ENCODE data around the gene ARHGEF26.
A peak's percentile ranks its signal among the peaks of the same experiment; 100 is the strongest.
"Not testable (repeated sequence)": the region's sequence is repeated elsewhere in the genome, so short reads cannot be mapped to it uniquely, and the experiment has no call there.

The ARHGEF26 gene

GRCh38 chr3:154120961-154121700, at the start of gene ARHGEF26:
Gene ARHGEF26 (plus strand): TSS chr3:154121390. CDS start chr3:154121993, 603 bp downstream.
- DNase-seq (ENCODE audit: low spot score) = peak; percentile 69

- DNase-seq (ENCODE audit: low spot score) = no peak
Measured at GRCh38 chr3:154074966-154075365, 46.2 kb upstream of the ARHGEF26 start.

GRCh38 chr3:154078672-154079071, 42.5 kb upstream of the ARHGEF26 start:
- DNase-seq (ENCODE audit: low spot score) = no peak

- no peak for DNase-seq (ENCODE audit: low spot score)
Measured at GRCh38 chr3:154081305-154081704, 39.9 kb upstream of the ARHGEF26 start.

GRCh38 chr3:154085071-154085470, 36.1 kb upstream of the ARHGEF26 start:
- DNase-seq (ENCODE audit: low spot score) = no peak

GRCh38 chr3:154085799-154086198, 35.4 kb upstream of the ARHGEF26 start:
- DNase-seq (ENCODE audit: low spot score) = no peak

- no peak for DNase-seq (ENCODE audit: low spot score)
Measured at GRCh38 chr3:154086286-154086685, 34.9 kb upstream of the ARHGEF26 start.

GRCh38 chr3:154087756-154088480, 33.3 kb upstream of the ARHGEF26 start:
- not testable (repeated sequence) for DNase-seq (ENCODE audit: low spot score)

- DNase-seq (ENCODE audit: low spot score) = no peak
Measured at GRCh38 chr3:154089421-154090420, 31.5 kb upstream of the ARHGEF26 start.

- DNase-seq (ENCODE audit: low spot score) = no peak
Measured at GRCh38 chr3:154094051-154094450, 27.1 kb upstream of the ARHGEF26 start.

GRCh38 chr3:154095832-154096421, 25.3 kb upstream of the ARHGEF26 start:
- peak; percentile 54 for DNase-seq (ENCODE audit: low spot score)

GRCh38 chr3:154098376-154098775, 22.8 kb upstream of the ARHGEF26 start:
- DNase-seq (ENCODE audit: low spot score) = peak; percentile 55

- no peak for DNase-seq (ENCODE audit: low spot score)
Measured at GRCh38 chr3:154100556-154100955, 20.6 kb upstream of the ARHGEF26 start.

GRCh38 chr3:154101250-154101649, 19.9 kb upstream of the ARHGEF26 start:
- DNase-seq (ENCODE audit: low spot score) = no peak

- DNase-seq (ENCODE audit: low spot score) = no peak
Measured at GRCh38 chr3:154102225-154102624, 19.0 kb upstream of the ARHGEF26 start.

GRCh38 chr3:154105218-154105975, 15.8 kb upstream of the ARHGEF26 start:
- DNase-seq (ENCODE audit: low spot score) = no peak

- DNase-seq (ENCODE audit: low spot score) = no peak
Measured at GRCh38 chr3:154111365-154111935, 9.7 kb upstream of the ARHGEF26 start.

- DNase-seq (ENCODE audit: low spot score) = no peak
Measured at GRCh38 chr3:154112146-154112852, 8.9 kb upstream of the ARHGEF26 start.

- DNase-seq (ENCODE audit: low spot score) = no peak
Measured at GRCh38 chr3:154113609-154114008, 7.6 kb upstream of the ARHGEF26 start.

- DNase-seq (ENCODE audit: low spot score) = no peak
Measured at GRCh38 chr3:154115332-154115731, 5.9 kb upstream of the ARHGEF26 start.
